ENCODE measurements around the gene DHRS7B. TPM values are rescaled to one million over a fixed set of nuclear protein-coding genes. Genes with fewer than 3 reads are reported as not detected.

DHRS7B gene
- total RNA-seq, 1 donor from 2014 or later = 20.9 TPM

DNA sequence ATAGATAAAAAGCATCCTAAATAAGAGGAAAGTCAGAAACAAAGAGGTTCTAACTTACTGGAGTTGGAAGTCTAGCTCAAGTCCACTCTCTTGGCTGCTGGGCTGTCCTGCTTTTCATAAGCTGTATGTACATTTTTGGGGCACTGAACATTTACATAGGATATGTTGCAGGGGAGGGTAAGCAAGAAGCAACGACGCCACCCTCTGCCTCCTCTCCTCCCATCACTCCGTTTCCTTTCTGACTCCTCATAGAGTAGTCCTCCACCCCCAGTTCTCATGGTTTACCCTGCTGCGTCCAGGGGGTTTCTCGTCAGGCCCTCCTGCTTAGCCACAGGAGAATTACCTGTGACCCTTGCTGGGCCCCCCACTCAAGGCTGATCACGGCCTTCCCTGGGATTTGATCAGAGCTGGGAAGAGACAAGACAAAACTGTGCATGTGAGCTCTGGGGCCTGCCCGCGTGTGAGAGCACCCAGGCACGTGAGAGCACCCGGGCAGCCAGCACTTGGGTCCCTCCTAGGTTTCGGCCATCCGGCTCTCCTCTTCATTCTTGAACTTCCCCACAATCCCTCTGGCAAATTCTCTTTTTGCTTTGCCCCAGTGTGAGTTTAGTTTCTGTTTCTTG is 50.1 kb downstream of the DHRS7B start:
- H3K9me3 ChIP-seq = no peaks in the 10 kb centered on the region
- H3K27me3 ChIP-seq (ENCODE audit: low read depth) = no peaks in the 10 kb centered on the region
- TF ChIP-seq, protein P1, sequence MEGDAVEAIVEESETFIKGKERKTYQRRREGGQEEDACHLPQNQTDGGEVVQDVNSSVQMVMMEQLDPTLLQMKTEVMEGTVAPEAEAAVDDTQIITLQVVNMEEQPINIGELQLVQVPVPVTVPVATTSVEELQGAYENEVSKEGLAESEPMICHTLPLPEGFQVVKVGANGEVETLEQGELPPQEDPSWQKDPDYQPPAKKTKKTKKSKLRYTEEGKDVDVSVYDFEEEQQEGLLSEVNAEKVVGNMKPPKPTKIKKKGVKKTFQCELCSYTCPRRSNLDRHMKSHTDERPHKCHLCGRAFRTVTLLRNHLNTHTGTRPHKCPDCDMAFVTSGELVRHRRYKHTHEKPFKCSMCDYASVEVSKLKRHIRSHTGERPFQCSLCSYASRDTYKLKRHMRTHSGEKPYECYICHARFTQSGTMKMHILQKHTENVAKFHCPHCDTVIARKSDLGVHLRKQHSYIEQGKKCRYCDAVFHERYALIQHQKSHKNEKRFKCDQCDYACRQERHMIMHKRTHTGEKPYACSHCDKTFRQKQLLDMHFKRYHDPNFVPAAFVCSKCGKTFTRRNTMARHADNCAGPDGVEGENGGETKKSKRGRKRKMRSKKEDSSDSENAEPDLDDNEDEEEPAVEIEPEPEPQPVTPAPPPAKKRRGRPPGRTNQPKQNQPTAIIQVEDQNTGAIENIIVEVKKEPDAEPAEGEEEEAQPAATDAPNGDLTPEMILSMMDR (IDR thresholded peaks at IDR 0.05) = no peak
- DNase-seq (no peak), ATAC-seq (no peak)
- intact Hi-C loops (cut with DNase I) = no loop called here
- no peak overlapping the region for H3K27ac ChIP-seq
- peaks cover 45% of the 10 kb centered on the region for H3K36me3 ChIP-seq
- peaks cover 4% of the 10 kb centered on the region for H3K4me1 ChIP-seq
- no peak overlapping the region for H3K4me3 ChIP-seq

GRCh38 chr17:21177401-21177800 is 50.6 kb downstream of the DHRS7B start:
- Histone ChIP-seq H3K36me3 (peaks cover 40% of the 10 kb centered on the region), H3K27me3 (ENCODE audit: low read depth) (no peaks in the 10 kb centered on the region), H3K27ac (no peak overlapping the region), H3K9me3 (no peaks in the 10 kb centered on the region), H3K4me1 (peaks cover 4% of the 10 kb centered on the region), H3K4me3 (no peak overlapping the region)
- ATAC-seq = peak in 1 of 2 donors; percentile 20
- intact Hi-C loops (cut with DNase I) = no loop called here
- TF ChIP-seq, protein P1 (IDR thresholded peaks at IDR 0.05) = no peak
- DNase-seq = no peak

DNA sequence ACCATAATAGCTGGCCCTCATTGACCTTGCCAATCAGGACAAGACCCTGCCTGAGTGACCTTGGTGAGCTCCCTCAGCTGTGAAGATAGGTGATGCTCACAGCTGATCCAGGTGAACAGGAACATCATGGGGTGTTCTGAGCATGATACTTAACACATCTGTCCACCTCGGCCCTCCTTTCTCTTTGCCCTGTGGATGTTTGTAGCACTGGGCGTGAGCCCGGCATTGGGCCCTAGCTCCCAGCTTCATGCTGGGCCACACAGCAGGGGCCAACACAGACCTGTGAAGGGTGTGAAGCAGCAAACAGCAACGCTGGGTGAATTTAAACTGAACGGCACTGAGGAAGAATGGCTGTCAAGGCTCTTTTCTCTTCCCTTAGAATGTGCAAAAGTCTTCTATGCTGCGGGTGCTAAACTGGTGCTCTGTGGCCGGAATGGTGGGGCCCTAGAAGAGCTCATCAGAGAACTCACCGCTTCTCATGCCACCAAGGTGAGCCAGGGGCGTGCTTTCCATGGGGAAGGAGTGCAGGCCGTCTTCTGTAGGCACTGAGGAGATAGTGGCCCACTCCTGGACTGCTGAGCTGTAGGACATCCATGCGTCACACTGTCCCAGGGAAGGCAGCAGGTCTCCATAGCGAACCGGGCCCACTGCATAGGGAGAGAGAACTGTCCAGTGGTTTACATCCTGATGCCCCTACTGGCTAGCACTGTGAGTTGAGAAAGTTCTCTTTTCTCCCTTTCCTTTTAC is 51.3 kb downstream of the DHRS7B start:
- intact Hi-C loops (cut with DNase I) = no loop called here
- no peak for DNase-seq
- no peaks in the 10 kb centered on the region for H3K27me3 ChIP-seq (ENCODE audit: low read depth)
- no peak for ATAC-seq
- TF ChIP-seq, protein P1 (IDR thresholded peaks at IDR 0.05) = no peak
- H3K4me1 ChIP-seq = peaks cover 4% of the 10 kb centered on the region
- H3K9me3 ChIP-seq = no peaks in the 10 kb centered on the region
- no peak overlapping the region for H3K4me3 ChIP-seq
- H3K36me3 ChIP-seq = peaks cover 33% of the 10 kb centered on the region
- no peak overlapping the region for H3K27ac ChIP-seq

DNA sequence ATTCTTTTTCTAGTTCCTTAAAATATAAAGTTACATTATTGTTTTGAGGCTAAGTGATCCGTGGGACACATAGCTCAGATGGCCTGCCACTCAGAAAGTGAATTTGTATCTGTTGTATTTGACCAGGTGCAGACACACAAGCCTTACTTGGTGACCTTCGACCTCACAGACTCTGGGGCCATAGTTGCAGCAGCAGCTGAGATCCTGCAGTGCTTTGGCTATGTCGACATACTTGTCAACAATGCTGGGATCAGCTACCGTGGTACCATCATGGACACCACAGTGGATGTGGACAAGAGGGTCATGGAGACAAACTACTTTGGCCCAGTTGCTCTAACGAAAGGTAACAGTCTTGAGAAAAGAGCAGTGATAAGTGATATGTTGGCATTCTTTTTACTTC is 56.7 kb downstream of the DHRS7B start:
- TF ChIP-seq, protein P1 (IDR thresholded peaks at IDR 0.05) = no peak
- Histone ChIP-seq H3K4me1 (peaks cover 10% of the 10 kb centered on the region), H3K9me3 (no peaks in the 10 kb centered on the region), H3K27ac (no peak overlapping the region), H3K4me3 (no peak overlapping the region), H3K27me3 (ENCODE audit: low read depth) (no peaks in the 10 kb centered on the region), H3K36me3 (peaks cover 38% of the 10 kb centered on the region)
- intact Hi-C loops (cut with DNase I) = no loop called here
- ATAC-seq = no peak
- DNase-seq = no peak

- TF ChIP-seq, protein P1 (IDR thresholded peaks at IDR 0.05) = no peak
- DNase-seq (no peak), ATAC-seq (no peak)
- intact Hi-C loops (cut with DNase I) = no loop called here
- Histone ChIP-seq H3K27ac (no peak overlapping the region), H3K9me3 (no peaks in the 10 kb centered on the region), H3K4me3 (no peak overlapping the region), H3K36me3 (peaks cover 49% of the 10 kb centered on the region), H3K27me3 (ENCODE audit: low read depth) (no peaks in the 10 kb centered on the region), H3K4me1 (peaks cover 10% of the 10 kb centered on the region)
Observed at GRCh38 chr17:21184570-21184969, 57.8 kb downstream of the DHRS7B start.
